Upper lobe of left lung (tissue), 4 donors: ENCODE measurements around the gene RIN1.
A peak's percentile ranks its signal among the peaks of the same experiment; 100 is the strongest.

Experiments used
- CTCF ChIP-seq, 6 experiments: fragments of 450-650 bp in 4 of 6; fragments of 200-600 bp in 2 of 6; sonication (generic) in 2 of 6; IDR thresholded peaks; one replicate each; pipeline ENCODE4 v1.5.1; 2016 to 2019; ENCODE audit warnings: antibody characterized with exemption in 6 of 6
- EP300 ChIP-seq, 4 donors: sonication (generic); formaldehyde crosslinking; IDR thresholded peaks; one replicate each; pipeline ENCODE4 v1.5.1; 2017; ENCODE audit warnings: antibody characterized with exemption in 4 of 4, control low read depth in 2 of 4
- POLR2A ChIP-seq, 4 donors: fragments of 450-650 bp; IDR thresholded peaks; one replicate each; pipeline ENCODE4 v1.5.1; 2016 to 2017; ENCODE audit warnings: antibody characterized with exemption in 4 of 4, mild to moderate bottlenecking in 2 of 4
- POLR2AphosphoS5 ChIP-seq, 2 donors: sonication (generic); formaldehyde crosslinking; IDR thresholded peaks; one replicate each; pipeline ENCODE4 v1.5.1; 2017; ENCODE audit warnings: antibody characterized with exemption in 2 of 2

- TF ChIP-seq CTCF (IDR thresholded peaks at IDR 0.05) = no peak
- peak in 1 of 2 donors; percentile 12 for TF ChIP-seq POLR2AphosphoS5 (IDR thresholded peaks at IDR 0.05)
- TF ChIP-seq EP300 (IDR thresholded peaks at IDR 0.05) = no peak
- TF ChIP-seq POLR2A (IDR thresholded peaks at IDR 0.05) = peak in 1 of 4 donors; percentile 59
Measured at GRCh38 chr11:66371627-66372415, 35.6 kb upstream of the RIN1 start, which contains the start of gene SLC29A2.
